COLO668 (cell line): ENCODE data around the gene PASK.
A peak's percentile ranks its signal among the peaks of the same experiment; 100 is the strongest.
"Not testable (repeated sequence)": the region's sequence is repeated elsewhere in the genome, so short reads cannot be mapped to it uniquely, and the experiment has no call there.

Source experiments
- DNase-seq: peaks from one replicate; lab custom pipeline; 2025; ENCODE audit not compliant: unreplicated experiment; lab: John Stamatoyannopoulos, UW

PASK gene

GRCh38 chr2:241108271-241109209 is 40.7 kb downstream of the PASK start:
- DNase-seq: no peak

DNA sequence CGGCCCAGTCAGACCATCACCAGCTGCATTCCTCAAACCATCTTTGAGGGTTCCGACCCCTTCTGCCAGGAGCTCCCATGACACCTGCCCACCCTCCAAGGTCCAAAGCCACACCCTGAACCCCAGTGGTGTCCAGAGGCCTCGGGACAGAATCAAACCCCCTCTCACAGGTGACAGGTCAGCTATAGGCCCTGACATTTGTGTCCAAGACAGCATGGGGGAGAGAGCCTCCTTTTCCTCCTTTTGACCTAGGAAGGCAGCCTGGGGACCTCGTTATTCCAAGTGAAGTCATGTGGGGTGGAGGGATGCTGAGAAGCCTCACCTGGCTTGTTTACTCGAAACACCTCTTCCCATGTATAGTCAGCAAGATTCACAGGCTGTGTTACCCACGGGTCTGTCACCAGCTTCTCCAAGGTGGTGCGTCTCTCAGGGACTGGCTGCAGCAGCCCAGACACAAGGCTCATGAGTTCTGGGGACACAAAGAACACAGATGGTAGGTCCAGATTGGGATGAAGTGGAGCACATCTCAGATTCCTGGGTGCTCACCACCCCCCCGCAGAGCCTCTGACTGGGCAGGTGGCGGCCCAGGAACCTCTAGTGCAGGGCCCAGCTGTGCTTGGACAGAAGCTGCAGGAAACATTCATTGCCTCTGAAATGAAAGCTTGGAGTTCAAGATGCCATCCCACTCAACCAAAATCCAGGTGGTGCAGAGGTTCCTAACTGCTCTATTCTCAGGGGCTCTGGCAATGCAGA is 42.1 kb downstream of the PASK start:
- DNase-seq: no peak

GRCh38 chr2:241105641-241106040 is 43.6 kb downstream of the PASK start:
- no peak for DNase-seq

GRCh38 chr2:241104611-241105010 is 44.7 kb downstream of the PASK start:
- not testable (repeated sequence) for DNase-seq

- no peak for DNase-seq
These were observed 46.1 kb downstream of the PASK start for GRCh38 chr2:241103176-241103595.

DNA sequence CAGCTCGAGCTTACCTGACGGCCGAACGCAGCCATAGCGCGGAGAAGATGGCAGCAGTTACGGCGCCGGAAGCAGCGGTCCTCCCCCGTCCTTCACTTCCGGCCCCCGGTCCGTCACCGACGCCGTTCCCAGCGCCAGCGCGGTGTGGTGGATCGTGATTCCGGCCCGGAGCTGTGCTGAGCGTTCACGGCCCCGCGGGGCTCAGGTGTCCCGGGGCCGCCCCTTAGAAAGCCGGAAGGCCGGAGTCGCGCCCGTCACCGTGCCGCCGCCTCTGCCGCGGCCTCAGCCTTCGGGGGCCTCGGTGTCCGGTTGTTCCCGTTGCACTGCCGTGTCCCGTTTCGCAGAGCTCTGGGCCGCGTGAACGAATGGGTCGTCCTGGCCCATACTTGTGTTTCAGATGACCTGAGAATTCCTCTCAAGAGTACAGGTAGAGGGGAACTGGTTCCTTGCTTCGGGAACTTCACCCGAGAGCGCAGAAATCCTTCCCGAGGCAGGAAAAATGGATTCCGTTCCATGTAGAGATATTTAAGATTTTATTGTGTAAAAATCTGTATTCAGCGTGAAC is 47.0 kb downstream of the PASK start, which contains the start of gene MTERF4:
Gene MTERF4, minus strand, starts transcription at position 49 of the 565 bp plus-strand sequence. Its CDS starts 14 bp downstream, at position 35.
- peak; percentile 95 for DNase-seq

- DNase-seq: no peak
These were observed 50.0 kb downstream of the PASK start for GRCh38 chr2:241099246-241099645.

DNA sequence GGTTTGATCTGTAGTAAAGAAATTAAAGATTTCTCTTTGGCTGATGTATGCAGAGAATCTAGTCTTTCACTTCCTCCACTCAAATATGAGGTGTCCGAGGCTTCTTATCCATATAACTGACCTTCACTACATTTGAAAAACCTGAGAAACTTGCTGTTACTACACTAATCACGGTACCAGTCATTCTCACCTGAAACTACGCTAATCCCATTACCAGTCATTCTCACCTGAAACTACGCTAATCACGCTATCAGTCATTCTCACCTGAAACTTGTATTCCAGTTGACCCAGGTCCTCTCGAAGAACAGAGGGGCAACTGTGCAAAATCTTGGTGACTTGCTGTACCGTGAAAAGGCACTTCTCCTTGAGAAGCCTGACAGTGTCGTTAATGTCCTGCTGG is 52.3 kb downstream of the PASK start:
- DNase-seq: no peak

- no peak for DNase-seq
These were observed 53.5 kb downstream of the PASK start for GRCh38 chr2:241095594-241096290.

DNA sequence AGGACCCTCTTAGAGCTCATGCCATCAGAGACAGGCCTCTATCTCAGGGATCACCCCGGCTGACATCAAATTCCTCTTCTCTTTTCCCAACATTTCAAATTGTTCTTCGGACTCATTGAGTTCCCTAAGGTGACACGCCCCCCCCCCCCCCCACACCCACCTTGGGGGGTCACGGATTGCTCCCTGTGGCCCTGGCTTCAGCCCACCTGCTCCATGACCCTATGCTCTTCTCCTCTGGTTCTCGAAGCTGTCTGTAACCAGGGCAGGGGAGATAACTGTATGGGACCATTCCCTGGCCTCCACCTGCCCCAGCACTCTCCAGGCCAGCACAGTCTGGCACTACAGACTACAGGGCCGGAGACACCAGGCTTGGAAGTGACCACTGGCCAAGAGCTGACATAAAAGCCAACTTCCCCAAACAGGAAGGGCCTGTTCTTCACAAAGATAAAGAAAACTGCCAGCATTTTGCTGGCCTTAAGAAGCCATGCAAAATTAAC is 54.3 kb downstream of the PASK start:
- DNase-seq: no peak

GRCh38 chr2:241094172-241094571 is 55.1 kb downstream of the PASK start:
- no peak for DNase-seq

- DNase-seq: peak; percentile 28
These were observed 56.0 kb downstream of the PASK start for GRCh38 chr2:241093133-241093781.

DNA sequence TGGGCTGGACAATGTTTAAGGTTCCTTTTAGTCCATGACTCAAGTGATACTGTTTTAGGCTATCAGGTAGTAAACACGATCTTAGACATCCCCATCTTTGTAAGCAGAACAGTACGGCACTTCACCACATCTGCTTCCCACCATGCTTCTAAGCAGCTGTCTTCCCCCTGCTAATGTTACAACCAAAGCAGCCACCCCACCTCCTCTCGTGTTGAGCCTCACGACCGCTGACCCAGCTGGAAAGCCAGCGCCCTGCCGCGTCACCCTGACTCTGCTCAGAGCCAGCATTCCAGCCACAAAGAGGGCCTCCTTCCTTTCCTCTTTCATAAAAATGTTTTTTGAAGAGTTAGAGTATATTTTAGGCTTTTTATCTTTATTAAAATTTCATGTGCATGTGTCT is 56.6 kb downstream of the PASK start:
- peak; percentile 46 for DNase-seq

- DNase-seq: no peak
These were observed 57.4 kb downstream of the PASK start for GRCh38 chr2:241091734-241092445.

- DNase-seq: no peak
These were observed 58.1 kb downstream of the PASK start for GRCh38 chr2:241091201-241091600.

DNA sequence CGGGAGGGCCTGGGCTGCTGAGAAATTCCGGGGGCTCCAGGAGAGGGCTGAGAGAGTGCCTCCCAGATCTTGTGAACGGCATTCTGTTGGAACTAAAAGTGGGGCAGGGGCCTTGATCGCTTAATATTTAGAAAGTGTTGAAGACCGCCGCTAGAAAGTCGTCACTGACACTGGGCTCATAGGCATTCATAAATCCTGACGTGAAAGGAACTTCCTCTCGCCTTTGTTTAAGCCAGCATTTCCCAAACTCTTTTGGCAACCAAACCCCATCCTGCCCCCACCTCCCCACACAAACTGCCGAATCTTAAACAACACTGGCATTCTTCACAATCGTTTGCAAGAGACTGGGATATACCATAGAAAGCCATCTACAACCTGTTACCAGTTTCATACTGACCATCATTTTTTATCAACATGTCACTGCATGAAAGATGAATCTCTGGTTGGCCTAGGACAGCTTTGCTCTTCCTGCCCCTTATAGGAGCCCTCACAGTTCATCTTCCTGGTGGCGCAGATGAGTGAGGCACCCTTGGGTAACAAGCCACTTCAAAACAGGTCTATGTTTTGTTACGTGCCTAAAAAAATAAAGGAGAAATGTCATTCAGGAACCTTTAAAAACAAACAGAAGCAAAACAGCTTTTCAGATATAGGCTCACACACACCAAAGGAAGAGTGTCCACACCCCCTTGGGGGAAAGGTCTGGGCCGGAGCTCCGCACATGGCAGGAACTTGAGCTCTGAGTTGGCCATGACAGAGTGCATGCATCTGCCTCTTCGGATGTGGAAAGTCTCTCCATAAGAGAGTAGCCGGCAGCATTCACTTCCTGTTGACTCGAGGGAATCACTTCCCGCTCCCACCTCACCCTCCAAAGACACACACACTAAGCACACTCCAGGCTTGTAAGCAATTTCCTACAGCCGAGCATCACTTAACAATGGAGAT is 60.2 kb downstream of the PASK start:
- DNase-seq: no peak

GRCh38 chr2:241088376-241088775 is 60.9 kb downstream of the PASK start:
- no peak for DNase-seq

DNA sequence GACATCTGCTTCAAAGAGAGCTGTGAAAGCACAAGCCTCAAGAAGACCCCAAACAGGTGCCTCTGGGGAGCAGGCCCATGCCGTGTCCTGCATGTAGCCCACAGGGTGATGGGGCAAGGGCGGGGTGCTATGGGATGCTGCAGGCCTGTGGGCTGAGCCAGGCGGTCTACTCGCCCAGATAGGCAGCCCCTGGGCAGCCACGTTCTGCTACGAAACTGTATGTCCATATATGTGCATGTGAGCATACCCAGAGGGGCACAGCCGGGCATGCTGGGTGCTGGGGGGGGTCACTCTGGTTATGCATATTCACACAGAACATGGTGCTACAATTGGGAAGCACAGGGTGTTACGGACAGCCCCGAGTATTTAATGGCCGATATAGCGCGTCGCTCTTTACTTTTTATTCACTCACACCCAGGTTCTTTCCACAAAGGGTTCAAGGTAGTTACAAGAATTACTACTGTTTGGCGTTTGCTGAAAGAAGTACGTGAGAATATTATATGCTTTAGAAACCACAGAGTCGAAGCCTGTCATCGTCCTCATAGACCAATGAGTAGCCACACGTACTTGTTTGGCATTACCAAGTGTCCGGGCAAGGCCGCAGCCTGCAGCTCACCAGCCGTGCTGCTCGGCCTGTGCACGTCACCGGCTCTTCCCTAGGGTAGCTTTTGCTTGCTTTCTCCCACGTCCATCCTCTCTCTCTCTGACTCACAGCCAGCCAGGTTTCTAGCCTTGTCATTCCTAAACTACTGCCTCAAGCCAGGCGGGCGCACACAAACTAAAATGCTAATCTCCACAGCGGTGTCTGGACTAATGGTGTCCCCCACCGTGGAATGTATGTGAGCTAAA is 61.6 kb downstream of the PASK start:
- DNase-seq: no peak
